HFF-Myc (cell line): ENCODE results near the gene IRF8.
"Not testable (repeated sequence)": the region's sequence is repeated elsewhere in the genome, so short reads cannot be mapped to it uniquely, and the experiment has no call there.

Experiments used
- DNase-seq: peaks from one replicate; pipeline ENCODE4 v3.0.0-alpha.2; 2011; ENCODE audit warnings: low read depth; ENCODE audit errors: extremely low read depth
- H3K4me3 ChIP-seq: replicated peaks from 2 replicates; pipeline ENCODE4 v1.5.1; 2011; ENCODE audit warnings: low read depth, mild to moderate bottlenecking, control low read depth, low read length
- CTCF ChIP-seq: IDR thresholded peaks from 2 replicates; pipeline ENCODE4 v1.5.1; 2012; ENCODE audit warnings: mild to moderate bottlenecking, low read depth, low read length, control low read depth; ENCODE audit errors: missing control alignments

Gene IRF8

GRCh38 chr16:85901773-85902365, 2.9 kb downstream of the IRF8 start:
- no peak for DNase-seq
- no peak overlapping the region for H3K4me3 ChIP-seq
- TF ChIP-seq CTCF = no peak

DNA sequence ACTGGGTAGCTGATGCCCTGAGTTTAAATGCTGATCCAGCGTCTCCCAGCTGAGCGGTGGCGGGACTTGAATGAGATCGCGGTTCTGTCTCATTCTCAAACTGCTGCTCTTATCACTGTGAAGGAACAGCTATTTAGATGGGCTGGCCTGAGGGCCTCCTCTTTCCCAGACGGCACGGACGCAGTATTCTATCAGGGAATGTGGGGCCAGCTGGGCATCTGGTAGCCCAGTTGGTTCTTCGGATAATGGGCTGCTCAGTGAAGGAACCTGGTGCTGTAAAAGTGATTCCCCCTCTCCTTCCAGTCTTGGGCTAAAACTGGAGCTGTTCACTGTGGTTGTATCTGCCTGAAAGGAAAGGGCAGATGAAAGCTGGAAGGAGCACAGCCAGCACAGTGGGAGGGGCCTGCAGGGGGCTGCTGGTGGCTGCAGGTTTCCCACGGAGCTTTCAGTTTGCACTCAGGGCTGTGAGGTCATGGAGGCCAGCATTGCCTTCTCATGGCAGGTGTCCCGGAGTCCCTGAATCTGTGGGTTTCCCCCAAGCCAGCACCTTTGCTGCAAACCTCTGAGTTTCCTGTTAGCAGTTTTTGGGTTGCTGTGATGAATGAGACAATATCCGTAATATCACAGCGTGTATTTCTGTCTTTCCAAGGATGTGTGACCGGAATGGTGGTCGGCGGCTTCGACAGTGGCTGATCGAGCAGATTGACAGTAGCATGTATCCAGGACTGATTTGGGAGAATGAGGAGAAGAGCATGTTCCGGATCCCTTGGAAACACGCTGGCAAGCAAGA, 3.6 kb downstream of the IRF8 start:
- DNase-seq = no peak
- no peak overlapping the region for H3K4me3 ChIP-seq
- TF ChIP-seq CTCF = no peak

DNA sequence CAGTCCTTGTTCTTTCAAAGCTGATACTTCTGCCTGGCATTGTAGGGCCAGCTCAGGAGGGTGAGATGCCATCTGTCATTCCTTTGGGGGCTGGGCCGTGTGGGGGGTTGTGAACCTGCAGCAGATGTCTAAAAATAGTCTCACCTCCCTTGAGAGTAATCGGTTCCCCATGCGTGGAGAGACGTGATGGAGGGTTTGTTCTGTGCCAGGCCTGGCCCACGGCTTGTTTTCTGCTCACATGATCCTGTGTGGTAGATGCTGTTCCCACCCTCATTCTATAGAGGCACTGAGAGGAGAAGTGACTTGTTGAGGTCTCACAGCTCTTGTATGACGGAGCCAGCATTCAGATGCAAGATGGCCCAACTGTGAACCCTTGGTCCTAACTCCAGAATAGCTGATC, 4.6 kb downstream of the IRF8 start:
- DNase-seq = no peak
- TF ChIP-seq CTCF = no peak
- H3K4me3 ChIP-seq = no peak overlapping the region

- DNase-seq = no peak
- TF ChIP-seq CTCF = no peak
- no peak overlapping the region for H3K4me3 ChIP-seq
Measured at GRCh38 chr16:85905110-85906095, 6.4 kb downstream of the IRF8 start.

- no peak for DNase-seq
- TF ChIP-seq CTCF = no peak
- H3K4me3 ChIP-seq = no peak overlapping the region
Measured at GRCh38 chr16:85906349-85906748, 7.4 kb downstream of the IRF8 start.

DNA sequence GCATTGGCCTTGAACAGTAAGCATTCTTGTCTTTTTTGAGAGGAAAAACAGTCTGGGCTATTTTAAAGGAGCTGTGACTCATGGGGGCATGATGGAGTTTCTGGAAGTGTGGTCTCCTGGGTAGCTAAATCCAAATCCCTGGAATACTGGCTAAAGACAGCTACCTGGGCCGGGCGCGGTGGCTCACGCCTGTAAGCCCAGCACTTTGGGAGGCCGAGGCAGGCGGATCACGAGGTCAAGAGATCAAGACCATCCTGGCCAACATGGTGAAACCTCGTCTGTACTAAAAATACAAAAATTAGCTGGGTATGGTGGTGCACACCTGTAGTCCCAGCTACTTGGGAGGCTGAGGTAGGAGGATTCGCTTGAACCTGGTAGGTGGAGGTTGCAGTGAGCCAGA, 8.3 kb downstream of the IRF8 start:
- not testable (repeated sequence) for DNase-seq, H3K4me3 ChIP-seq

DNA sequence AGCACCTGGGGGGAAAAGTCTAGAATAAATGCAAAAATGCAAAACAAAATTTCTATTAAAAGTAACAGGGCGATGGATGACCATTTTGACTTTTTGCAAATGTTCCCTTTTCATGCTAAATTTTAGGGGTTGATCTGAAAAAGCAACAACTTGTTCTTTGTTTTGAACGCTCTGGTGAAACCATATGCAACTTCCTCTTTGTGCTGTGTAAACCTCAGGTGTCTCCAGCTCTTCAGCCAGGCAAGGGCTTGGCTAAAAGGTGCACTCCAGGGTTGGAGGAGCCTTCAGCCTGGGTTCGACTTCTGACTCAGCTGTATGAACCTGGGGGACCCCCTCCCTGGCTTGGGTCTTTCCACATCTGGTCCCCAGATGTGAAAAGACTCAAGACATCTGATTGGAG, 9.5 kb downstream of the IRF8 start:
- DNase-seq = no peak
- H3K4me3 ChIP-seq = no peak overlapping the region
- no peak for TF ChIP-seq CTCF
